CD4-positive, alpha-beta T cell treated with Interleukin-1 beta for 1 hour (primary cell): ENCODE measurements around the gene RAD51B.

Source experiments
- DNase-seq, 2 donors: peaks; one replicate each; pipeline ENCODE4 v3.0.0-alpha.2; 2020 to 2022

RAD51B gene

DNA sequence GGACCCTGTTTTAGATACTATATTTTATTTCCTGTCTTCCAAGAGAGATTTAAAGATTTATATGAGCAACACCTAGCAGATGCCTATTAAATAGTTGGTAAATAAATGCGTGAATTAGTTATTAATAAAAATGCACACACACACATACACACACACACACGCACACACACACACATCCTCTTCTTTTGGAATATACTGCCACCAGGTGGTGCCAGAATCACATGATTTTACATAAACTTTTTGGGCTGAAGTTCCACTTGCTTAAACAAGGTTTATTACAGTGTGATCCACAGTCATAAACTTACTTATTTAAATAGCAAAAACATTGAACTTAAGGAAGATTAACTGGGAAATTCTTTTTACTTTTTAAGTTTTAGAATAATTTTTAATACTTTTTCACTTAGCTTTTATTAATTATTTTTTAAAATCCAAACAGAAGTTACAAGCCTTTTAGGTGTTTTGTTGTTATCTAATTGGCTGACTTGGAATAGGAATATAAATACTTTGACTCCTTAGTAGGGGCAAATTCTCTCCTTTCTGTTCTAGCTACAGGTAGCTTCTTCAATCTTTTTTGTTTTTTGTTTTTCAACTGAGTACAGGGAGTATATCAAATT lies 17.5 kb downstream of the RAD51B start:
- peak; percentile 68 to 79 for DNase-seq

DNA sequence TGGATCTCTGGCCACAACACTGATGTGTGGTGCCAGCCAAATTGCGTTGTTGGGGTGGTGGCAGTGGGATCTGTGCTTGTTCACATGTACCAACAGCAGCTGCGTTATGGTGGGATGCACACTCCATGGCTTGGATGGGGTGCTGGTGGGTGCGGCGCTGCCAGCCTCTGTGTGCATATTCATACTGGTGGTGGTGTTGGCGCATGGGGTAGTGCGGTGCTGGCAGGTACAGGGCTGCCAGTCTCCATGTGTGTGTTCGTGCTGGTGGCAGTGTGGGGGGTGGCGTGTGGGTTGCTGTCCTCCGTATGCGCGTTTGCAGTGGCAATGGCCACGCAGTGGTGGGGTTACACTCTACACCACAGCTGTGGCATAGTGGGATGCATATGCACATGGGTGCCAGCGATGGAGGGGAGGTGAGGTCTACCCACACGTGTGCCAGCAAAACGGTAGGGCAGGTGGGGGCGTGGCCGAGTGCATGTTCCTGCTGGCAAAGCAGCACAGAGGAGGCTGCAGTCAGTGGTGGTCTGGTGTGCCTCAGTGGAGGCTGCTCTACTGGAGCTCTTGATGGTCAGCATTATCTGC lies 26.5 kb downstream of the RAD51B start:
- DNase-seq = no peak

DNA sequence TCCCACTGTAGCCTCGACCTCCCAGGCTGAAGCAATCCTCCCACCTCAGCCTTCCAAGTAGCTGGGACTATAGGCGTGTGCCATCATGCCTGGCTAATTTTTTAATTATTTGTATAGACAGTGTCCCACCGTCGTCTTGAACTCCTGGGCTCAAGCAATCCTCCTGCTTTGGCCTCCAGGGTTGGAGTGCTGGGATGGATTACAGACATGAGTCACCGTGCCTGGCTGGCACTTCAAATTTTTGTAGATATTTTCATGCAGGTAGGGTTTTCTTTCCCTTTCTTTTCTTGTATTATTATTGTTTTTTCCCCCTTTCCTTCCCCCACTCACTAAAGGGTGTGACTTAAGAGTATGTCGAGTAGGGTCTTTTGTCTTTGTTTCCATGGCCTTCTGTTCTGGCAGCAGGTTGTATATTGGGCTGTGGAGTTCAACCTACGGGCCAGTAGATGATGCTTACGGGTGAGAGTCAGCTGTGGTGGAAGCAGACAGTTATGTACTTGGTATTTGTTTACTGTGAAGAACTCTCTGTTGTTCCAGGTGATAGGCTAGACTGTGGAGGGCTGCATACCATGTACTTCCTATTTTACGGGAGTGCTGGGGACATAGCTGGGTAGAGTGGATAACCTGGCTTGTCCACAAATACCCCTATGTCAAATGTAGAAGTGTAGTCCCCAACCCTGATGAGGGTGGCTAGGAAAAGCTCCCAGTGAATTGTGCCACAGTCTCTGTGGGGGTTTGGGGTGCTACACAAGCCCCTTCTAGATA lies 30.7 kb downstream of the RAD51B start:
- no peak for DNase-seq

DNA sequence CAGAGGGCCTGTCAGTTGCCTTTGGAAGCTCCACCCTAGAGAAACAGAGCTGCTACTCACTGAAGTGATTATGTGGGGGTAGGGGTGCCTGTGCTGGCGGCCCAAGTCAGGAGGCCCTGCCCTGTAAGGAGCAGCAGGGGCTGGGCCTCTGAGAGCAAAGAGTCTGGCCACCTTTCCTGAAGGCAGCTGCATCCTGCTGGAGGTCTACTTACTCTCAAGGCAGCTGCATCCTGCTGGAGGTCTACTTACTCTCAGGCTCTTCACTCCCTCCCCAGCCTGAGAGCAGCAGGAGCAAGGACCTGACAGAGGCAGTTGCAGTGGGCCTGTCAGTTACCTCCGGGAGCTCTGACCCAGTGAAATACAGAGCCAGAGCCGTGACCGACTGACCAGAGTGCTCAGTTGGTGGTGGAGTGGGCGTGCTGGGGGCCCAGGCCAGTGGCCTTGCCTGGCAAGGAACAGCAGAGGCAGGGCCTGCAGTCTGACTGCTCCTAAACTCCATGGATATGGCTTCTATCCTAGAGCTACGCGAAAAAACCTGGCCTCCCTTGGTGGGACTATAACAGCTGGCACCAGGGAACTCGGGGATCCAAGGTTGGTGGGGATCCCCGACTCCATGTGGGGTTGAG lies 32.3 kb downstream of the RAD51B start:
- DNase-seq = no peak

DNA sequence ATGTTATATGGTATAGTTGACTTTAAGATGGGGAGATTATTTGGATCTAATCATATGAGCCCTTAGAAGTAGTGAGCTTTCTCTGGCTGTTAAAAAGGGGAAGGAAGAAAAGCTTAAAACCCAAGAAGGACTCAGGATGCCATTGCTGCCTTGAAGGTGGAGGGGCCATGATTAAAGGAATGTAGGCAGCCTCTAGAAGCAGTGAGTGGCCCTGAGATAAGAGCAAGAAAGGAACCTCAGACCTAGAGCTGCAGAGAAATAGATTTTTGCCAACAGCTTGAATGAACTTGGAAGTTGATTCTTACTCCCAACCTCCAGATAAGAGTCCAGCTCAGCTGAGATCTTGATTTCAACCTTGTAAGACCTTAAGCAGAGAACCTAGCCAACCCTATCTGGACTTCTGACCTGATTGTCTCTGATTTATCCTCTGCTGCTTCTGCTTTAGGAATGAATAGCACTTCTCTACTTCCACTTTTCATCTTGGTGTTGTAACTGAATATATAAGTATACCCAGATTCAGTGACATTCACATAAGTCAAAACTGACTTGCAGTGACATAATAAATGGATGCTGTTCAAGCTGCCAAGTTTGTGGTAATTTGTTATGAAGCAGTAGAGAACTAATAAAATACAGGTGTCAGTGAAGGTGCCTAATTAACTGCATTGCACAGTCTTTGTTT lies 33.5 kb downstream of the RAD51B start:
- DNase-seq = no peak

DNA sequence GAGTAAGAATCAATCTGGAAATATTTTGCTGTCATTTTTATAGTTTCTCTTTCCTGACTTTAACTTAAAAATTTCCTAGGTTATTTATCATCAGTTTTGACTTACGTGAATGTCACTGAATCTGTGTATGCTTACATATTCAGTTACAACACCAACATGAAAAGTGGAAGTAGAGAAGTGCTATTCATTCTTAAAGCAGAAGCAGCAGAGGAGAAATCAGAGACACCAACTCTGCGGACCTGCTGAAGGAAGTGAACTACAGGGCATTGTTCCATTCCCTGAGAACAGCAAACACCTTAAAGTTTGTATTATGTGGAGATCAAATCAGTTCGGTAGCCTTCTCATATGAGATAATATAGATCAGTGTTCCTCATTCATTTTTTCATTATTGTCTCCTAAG lies 34.1 kb downstream of the RAD51B start:
- peak in 1 of 2 donors; percentile 11 for DNase-seq

DNA sequence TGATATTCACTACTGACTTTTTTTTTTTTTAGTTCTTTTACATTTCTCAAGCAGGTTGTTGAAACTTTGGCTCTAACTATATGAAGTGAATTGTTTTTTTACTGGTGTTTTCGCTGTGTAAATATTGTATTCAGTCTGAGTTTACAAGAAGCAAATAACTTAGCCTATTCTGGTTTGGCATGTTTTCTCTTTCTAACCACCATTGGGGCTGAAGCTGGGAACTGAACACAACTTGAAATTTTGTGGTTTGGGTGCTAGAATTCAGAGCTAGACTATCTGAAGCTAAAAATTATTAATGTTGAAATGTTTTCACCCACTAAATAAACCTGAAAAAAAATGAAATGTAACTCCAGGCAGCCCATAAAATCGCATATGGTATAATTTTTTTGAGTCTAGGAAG lies 37.2 kb downstream of the RAD51B start:
- no peak for DNase-seq

DNA sequence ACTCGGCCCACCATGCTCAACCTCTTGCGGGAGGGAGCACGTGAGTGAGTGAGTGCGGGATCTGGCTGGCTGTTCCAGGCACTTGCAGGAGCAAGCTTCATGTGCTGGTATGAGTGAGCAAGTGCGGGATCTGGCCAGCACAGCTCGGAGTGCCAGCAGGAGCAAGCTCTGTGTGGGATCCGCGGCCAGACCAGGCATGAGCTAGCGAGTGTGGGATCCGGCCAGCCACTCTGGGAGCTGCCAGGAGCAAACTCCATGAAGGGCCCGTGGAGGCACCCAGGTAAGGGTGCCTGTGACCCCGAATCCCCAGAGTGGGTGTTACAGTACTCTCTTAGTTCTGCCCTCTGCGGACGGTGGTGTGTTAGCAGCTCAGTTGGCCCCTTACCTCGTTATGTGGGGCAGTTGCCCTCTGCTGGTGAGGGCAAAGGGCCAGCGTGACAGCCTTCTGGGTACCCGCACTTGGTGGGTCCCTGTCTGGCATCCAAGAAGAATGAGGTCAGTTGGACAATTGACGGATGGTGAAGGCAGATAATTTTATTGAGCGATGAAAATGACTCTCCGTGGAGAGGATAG lies 38.3 kb downstream of the RAD51B start:
- no peak for DNase-seq

DNA sequence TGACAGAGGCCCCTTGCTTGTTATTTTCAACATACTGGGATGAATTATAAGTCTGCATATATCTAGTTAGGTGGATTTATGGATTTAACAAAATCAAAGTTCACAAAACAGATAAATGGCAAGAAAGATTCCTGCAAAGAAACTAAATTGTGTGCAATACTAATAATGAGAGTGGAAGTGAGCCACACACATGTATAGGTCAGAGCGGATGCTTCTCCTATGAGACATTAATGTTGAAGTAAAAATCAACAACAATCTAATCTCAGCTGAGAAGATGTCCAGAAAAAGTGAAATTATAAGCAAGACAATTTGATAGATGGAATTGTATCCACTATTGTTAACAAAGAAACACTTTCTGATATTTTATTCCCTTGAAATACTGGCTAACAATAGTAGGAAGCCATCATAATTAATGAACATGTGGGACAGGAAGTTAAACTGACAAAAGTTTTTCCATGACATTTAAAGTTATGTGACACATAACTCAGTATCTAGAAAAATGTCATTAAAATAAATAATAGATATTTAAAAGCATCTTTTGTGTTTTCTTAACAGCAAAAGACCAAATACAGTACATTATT lies 39.7 kb downstream of the RAD51B start:
- DNase-seq = no peak

DNA sequence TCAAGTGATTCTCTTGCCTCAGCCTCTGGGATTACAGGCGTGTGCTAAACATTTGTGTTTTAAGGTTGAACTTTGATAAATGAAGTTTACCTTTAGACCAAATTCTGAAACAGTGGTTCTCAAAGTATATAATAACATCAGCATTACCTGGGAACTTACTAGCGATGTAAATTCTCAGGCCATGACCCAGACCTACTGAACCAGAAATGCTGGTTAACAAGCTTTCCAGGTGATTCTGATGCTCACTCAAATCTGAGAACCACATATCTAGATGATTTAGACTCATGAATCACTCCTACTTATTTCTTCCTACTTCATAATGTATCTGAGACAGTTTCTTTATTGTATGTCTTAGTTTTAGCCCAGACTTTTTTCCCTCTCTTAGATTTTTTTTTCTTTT lies 43.6 kb downstream of the RAD51B start:
- no peak for DNase-seq

DNA sequence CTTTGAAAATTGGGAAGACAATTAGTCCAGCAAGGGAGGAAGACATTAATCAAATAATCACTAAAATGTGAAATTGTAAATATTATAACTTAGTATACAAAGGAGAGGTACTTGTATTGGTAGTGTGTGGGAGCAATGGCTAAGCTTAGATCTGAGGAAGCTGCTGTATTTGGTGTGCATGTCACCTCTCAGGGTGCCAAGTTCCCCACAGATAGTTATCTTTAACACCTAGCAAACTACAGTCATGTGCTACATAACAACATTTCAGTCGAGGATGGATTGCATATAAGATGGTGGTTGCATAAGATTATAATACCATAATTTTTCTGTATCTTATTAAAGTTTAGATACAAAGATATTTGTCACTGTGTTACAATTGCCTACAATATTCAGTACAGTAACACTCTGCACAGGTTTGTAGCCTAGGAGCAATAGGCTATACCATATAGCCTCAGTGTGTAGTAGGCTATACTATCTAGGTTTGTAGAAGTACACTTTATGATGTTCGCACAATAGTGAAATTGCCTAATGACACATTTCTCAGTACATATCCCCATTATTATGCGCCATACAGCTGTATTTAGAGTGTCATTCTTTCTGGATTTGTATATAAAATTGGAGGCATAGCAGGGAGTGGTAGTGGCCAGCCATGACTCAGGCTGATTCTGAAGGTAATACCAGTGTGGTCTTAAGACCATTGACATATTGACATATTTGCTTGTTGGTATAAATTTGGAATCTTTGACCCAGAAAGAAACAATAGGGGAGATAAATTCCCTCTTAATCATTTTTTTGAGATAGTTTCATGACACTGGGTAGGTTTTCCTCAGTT lies 55.8 kb downstream of the RAD51B start:
- DNase-seq = peak in 1 of 2 donors; percentile 22

DNA sequence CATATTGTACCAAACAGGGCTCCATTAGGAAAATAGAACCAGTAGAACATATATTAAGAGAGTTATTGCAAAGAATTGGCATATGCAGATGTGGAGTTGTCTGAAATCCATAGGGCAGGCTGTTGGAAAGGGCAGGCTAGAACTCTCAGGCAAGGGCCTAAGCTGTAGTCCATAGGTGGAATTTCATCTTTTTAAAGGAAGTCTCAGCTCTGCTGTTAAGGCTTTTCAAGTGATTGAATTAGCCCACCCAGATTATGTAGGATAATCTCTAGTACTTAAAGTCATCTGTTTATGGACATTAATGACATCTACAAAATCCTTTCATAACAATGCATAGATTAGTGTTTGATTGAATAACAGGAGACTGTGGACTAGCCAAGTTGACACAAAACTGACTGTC lies 59.4 kb downstream of the RAD51B start:
- DNase-seq = no peak

DNA sequence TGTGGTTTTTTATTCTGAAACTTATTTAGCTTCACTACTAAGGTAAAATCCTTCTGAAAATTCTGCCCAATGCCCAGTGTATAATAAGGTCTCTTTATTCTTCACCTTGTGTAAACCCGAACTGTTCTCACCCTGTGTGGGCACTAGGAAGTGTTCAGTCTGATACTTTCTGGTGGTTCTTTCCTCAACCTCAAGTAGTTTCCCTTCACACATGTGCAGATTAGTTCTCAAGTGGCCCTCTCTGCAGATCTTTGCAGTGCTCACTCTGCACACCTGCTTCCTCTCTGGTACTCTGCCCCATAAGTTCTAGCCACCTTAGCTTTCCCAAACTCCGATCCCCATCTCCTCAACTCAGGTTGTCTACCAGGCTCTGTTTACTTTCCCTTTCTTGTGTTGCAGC lies 61.6 kb downstream of the RAD51B start:
- no peak for DNase-seq

DNA sequence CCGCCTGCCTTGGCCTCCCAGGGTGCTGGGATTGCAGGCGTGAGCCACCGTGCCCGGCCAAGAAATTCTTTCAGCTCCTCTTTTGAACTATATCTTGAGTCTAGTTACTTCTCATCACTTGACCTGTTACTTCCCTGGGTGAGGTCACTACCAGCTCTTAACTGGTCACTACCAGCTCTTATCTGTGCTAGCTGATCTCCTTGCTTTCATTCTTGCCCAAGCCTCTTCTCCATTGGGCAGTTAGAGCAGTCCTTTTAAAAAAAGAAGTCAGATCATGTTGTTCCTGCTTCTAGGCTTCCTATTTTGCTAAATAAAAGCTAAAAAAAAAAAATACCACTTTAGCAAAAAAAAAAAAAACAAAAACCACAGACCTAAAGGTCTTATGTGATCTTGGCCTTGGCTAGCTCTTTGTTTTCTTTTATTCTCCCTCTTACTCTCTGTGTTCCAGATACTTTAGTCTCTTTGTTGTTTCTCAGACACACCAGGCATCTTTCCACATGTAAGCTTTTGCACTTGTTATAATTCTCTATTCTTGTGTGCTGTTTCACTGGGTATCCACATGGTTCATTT lies 63.5 kb downstream of the RAD51B start:
- DNase-seq = no peak

DNA sequence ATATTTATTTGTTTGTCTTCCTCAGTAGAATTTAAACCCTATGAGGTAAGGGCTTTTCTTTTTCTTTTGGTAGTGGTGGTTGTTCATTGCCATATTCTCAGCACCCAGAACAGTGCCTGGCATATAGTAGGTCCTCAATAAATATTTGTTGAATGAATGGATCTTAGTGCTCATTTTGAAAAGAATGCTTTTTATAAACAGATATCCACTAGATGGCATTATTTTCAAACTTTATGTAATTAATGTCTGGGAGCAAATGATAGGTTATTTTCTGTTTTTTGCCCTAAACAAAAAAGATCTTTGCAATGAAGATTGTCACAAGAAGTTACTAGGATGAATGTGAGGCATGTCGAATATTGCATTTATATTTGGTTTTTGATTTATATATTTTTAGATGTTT lies 64.1 kb downstream of the RAD51B start:
- no peak for DNase-seq

DNA sequence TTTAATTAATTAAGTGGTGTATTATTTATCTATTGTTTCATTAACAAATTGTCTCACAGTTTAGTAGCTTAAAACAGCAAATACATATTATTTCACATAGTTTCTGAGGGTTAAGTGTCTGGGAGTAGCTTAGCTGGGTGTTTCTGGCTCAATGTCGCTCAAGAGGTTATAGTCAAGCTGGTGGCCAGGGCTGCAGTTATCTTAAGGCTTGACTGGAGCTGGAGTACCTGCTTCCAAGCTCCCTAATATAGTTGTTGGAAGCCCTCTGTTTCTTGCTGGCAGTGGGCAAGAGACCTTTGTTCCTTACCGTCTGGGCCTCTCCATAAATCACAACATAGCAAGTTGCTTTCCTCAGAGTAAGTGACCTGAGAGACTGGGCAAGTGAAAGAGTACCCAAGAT lies 66.6 kb downstream of the RAD51B start:
- DNase-seq = no peak

DNA sequence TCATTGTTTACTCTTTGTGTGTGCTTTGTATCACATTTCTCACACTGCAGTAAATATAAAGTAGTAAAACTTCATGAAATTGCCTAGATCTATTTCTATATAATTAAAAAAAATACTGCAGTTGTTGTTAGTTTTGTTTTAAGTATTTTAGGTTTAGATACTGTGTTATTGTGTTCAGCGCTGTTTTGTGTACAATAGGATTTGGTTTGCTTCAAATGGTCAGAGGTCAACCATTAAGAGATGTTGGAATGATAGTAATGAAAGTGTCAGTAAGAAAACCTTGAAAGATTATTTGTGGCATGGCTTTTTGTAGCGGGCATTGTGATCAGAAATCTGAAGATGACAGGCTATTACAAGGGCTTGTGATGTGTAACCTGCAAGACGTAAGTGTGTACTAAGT lies 67.9 kb downstream of the RAD51B start:
- no peak for DNase-seq

DNA sequence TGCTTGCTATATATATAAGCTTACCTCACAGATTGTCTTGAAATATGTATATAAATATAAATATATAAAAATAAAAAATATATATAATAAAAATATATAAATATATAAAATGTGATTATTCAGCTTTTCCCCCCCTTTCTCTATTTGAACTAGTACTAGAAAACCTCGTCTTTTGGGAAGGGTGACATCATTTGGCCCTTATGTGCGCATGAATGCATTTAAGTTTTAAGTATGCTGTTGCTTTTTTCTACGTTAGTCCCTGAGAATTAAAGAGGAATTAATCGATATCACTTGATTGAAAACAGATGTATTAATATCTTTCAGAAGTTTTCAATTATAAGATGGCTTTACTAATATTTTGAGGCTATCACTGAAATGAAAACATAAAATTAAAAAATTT lies 69.9 kb downstream of the RAD51B start:
- no peak for DNase-seq

DNA sequence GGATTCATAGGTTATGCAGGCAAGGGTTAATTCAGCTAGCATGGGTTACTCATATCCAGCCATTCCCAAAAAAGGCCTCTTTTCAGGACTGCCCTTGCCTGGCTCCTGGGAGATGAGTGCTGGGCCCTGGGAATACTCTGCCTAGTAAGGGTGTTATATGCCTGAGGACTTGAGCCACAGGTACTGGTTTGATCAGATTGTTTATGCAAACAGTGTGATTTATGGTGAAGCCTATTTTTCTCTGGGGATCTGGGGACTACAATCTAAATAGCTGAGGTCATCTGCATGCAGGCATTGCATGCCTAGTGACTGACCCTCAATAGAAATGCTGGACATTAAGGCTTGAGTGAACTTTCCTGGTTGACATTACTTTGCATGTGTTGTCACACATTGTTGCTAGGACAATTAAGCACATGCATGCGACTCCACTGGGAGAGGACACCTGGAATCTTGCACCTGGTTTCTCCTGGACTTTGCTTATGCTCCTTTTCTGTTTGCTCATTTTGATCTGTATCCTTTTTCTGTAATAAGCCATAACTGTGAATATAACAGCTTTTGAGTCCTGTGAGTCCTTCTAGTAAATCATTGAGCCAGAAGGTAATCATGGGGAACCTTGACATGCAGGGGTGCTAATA lies 73.0 kb downstream of the RAD51B start:
- no peak for DNase-seq

DNA sequence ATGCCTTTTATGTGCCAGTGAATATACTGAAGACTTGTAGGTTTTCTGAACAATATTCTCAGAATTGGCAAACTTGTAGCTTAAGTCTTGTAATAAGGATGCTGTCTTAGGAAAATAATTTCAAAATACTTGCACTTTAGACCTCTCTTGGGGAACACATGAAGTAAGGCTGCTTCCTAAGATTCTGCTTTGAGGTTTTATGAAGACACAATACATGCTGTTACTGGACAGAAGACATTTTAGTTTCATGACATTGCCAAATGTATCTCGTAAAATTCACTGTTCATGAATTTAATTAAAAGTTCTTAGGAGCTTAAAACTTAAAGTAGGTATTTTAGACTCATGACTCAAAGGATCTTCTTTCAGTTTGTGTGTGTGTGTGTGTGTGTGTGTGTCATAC lies 80.7 kb downstream of the RAD51B start:
- DNase-seq = no peak
